NCI-H146 treated with DMSO at 0.1 percent for 48 hours (cell line): ENCODE data around the gene ME1.
"Not testable (repeated sequence)": the region's sequence is repeated elsewhere in the genome, so short reads cannot be mapped to it uniquely, and the experiment has no call there.

ENCODE experiments used
- DNase-seq: peaks from one replicate; lab custom pipeline; 2025; ENCODE audit not compliant: unreplicated experiment; lab: John Stamatoyannopoulos, UW

Gene ME1

DNA sequence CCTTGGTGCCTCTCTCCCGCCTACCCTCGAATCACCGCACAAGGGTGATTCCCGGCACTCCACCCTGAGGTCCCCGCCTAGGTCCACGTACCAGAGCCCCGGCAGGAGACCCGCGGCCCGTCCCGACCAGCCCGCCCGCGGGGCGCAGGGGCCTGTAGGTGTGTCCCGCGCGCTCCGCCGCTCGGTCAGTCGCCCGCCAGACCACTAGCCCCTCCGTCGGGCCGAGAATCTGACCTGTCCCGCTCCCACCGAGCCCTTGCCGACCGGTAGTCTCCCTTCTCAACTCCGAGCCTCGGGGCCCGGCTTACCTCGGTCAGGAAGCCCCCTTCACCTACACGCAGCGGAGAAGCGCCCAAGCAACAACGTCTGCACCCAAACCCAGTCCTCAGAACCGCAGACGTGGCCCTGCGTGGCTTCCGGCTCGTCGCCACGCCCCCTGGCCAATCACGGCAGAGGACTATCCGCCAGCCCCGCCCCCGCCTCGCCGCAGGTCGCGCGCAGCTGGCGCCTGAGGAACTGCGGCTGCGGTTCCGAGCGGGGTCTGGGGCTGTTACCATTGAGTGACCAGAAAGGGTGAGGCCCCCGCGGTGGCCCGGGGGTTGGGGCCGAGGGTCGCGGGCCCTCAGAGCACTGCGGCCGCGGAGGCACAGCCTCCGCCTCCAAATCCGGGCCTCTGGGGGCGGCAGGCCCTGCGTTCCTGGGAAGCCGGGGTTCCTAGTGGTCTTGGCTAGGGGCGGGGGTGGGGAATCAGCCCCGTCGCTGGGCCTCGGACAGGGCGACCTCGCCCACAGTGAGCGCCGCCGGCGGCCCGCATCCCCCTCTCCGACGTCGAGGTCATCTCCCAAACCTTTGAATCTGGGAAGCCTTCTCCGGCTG lies 237.7 kb downstream of the ME1 start, which contains the start of the genes PGM3 and RWDD2A:
PGM3 (minus strand) TSS at position 395 of the 876 bp plus-strand sequence. CDS start 2,253 bp downstream, outside the sequence.
RWDD2A (plus strand) TSS at position 487 of the 876 bp plus-strand sequence. CDS start 1,095 bp downstream, outside the sequence.
- DNase-seq, result peak; percentile 79

DNA sequence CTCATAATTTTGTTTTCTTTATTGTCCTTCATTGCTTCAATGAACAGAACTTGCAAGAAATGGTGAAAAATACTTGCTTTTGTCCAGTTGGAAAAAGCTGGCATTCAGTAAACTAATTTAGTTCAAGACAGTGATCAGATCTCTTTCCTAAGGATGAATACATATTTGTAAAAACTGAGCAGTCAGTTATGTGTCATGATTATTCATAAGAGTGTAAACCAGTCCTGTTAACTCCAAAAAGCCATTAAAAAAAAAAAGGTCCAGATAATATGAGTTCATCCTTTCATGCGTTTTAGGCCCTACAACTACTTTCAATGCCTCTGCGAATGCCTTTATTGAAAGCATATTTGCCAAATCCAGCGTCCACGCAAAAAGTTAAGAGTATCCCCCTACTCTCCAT lies 238.4 kb downstream of the ME1 start:
- no peak for DNase-seq

DNA sequence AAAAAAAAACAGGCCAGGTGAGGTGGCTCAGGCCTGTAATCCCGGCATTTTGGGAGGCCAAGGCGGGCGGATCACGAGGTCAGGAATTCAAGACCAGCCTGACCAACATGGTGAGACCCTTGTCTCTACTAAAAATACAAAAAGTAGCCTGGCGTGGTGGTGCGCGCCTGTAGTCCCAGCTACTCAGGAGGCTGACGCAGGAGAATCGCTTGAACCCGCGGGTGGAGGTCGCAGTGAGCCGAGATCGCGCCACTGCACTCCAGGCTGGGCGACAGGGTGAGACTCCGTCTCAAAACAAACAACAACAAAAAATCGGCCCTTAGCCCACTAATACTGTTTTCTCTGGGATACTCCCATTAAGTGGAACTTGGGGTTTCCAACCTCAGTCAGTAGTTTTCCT lies 238.9 kb downstream of the ME1 start:
- not testable (repeated sequence) for DNase-seq

DNA sequence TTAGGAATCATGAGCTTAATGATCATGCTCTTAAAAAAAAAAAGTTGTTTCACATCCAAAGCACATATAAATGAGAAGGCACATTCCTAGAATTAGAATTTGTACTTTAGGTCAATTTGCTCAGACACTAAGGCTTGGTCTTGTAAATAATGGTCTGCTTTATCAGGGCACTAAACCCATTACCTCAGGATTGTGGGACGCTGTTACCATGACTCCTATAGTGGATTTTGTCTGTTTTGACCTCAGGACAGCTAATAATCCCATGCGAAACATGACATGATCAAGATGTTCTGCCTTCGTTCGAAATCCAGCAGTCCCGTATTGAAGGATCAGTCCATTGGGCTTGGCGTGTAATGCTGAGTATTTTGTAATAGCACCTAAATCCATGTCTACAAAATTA lies 240.2 kb downstream of the ME1 start:
- DNase-seq, result no peak

DNA sequence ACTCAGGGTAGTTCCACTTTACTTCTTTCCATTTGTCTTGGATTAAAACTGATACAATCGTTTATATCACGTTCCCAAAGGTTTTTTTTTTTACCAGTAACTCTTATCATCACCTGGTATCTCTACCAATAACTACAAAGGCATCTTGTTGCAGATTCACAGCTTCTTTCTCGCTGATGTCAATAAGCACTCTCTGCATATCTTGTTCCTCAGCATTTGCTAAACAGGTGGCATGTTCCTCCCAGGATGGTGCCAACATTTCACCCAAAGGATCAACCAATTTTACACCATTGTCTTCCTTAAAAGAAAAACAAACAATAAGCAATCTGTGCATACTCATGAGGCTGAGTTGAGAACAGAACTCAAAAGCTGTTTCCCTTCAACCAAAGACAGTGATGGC lies 242.3 kb downstream of the ME1 start:
- no peak for DNase-seq

DNA sequence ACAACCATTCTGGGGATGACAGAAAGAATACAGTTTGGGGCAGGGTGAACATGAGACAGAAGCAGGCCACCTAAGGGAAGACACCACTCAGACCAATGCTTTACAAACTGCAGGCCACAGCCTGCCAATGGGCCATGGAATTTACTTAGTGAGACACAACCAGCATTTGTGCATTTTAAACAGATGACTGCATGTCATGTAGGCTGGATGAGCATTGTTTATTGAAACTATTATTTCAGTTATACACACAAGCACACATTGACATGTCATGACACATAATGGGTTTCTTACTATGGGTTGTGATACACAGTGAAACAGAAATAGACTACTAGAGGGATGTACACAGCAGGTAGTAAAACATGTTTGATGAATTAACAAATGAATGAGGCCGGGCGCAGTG lies 245.8 kb downstream of the ME1 start:
- no peak for DNase-seq

DNA sequence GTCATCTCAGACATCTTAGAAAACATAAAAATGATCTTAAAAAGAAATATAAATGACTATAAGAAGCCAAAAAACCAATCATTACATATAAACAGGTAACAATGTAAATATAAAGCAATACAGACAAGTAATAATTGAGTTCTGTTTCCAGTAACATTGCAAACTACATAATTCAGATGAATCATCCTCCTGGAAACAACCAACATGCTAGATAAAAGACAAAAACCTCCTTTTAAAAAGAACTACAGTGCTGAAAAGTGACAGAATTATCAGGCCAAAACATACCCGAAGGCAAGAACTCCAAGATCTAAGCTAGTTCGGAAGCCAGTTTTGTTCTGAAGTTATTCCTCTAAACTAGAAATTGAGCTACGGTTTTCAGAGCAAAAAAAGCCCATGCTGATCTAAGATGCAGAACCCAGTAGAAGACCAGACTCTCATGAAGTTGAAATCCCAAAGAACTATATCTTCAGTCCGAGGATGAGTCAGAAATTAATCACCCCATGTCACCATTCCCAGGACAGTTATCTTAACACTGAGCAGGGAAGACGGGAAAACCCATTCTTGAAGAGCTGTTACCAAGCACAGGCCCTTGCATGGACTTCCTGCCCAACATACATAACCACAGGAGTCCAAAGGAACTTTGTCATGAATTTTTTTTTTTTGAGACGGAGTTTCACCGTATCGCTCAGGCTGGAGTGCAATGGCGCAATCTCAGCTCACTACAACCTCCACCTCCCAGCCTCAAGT lies 247.6 kb downstream of the ME1 start:
- DNase-seq, result no peak

DNA sequence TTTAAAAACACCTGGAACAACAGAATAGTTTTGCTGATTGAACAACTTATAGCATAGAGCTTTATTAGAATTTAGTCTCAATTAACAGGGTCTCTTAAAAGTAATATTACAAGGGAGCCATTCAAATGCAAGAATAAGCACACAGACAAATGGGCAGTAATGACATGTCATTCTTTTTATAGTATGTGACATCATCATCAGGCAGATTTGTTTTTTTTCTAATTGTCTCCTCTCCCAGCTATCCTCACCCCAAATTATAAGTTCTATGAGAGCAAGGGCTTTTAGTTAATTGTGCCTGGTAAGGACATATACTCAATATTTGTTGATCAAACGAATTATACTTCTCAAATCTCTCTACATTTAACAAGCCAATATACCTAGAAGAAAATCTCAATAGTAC lies 248.7 kb downstream of the ME1 start:
- DNase-seq, result no peak

DNA sequence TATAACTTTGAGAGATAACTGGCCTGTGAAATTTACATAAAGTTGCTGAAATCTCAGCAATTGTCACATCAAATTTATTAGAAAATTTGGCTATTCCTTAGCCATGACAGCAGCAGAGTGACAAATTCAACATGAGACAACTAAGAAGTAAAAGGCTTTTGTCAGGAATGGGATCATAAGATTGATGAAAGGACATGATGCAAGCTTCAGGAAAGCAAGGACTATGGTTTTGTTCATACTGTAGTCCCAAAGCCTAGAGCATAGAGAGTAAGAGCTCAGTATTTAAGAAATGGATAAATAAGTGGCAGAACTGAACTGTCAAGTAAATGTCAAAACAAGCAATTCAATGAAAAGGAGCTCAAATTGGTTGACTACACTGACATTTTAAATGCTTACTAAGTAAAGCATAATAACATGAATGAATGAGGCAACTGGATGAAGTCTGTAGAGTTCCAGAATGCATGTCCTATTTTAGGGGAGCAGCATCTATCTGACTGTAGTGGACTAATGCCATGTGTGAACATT lies 250.4 kb downstream of the ME1 start:
- DNase-seq, result no peak

DNA sequence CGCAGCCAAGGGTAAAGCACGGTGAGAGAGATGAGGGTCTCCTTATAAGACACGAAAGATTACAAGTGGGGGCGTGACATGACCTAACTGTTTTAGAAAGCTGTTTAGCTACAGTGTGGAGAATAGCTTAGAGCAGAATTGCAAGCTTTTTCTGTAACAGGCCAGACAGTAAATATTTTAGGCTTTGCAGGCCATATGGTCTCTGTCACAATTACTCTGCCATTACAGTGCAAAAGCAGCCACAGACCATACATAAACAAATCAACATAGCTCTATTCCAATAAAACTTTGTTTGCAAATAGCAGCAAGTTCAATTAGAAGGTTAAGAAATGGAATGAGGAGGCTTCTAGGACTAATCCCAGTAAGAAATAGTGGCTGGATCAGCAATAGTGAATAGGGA lies 254.6 kb downstream of the ME1 start:
- no peak for DNase-seq

DNA sequence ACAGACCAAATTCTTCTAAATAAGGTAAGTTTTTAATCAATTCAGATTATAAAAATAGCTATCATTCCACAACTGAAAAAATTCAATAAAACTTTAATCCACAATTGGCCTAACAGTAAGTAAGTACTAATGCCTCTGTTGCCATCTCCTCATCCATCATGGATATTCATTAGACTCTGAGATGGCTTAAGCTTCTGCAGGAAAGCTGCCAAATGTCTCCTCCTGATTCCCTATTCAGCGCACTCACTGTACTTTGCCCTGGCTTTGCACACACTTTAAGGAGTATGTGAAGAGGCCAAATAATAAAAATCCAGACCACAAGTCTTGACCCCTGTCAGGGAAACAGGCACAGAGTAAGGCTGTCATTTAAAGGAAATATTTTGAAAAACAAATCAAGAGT lies 261.3 kb downstream of the ME1 start:
- DNase-seq, result no peak

DNA sequence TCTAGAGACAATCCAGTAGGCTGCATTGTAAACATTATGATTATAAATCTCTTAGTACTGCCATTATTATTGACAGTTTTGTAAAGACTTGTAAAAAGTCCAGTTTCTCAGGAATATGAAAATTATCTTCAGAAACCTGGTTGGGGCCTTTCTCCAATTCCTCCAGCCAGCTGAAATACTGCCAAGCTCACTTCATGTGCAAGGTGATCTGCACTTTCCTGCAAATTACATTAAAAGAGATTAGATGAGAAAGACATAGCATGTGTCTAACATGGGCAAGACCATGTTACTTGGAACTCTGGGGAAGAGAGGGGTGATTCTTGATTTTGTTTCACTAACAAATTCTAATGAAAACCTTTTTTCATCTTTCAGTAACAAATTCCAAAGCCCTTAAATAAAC lies 261.7 kb downstream of the ME1 start:
- DNase-seq, result no peak

DNA sequence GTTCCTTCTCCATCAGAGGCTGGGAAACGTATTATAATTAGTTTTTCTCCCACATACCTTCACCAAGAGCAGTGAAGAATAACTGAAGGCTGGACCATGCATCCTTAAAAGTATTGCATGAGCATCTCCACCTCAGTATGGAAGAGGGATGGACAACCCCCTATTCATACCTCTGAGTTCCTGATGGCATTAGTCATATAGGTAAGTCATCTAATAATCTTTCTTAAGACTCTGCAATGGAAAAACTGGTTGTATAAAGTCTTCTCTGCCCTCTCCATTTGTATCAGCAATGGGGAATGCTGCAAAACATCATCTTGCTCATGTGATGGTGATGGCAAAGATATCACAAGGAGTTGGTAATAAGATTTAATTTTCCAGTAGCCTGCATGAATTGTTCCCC lies 262.3 kb downstream of the ME1 start:
- no peak for DNase-seq

DNA sequence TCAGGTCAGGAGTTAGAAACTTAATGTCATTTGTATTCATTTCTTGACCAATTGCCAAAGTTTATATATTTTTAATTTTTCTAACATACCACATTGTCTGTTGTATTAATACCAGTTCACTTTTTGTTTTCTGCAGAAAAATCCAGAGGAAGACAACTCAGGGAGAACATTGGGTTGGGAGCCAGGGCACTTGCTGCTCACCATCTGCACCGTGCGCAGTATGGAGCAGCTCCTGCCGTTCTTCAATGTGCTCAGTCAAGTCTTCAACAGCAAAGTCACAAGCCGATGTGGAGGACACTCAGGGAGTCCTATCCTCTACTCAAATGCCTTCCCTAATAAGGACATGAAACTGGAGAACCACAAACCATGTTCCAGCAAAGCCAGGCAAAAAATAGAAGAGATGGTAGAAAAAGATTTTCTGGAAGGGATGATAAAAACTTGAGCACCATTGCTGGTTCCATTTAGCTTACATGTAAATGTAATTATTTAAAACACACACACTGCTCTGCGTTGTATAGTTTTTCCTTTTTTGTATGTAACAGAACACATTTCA lies 263.0 kb downstream of the ME1 start:
- no peak for DNase-seq
